ENCODE data around the gene TMEM151B. TPM values are rescaled to one million over a fixed set of nuclear protein-coding genes. Genes with fewer than 3 reads are reported as not detected.
"Not testable (repeated sequence)": the region's sequence is repeated elsewhere in the genome, so short reads cannot be mapped to it uniquely, and the experiment has no call there.

TMEM151B gene
- total RNA-seq, 4 donors from 2014 or later: not detected

- Histone ChIP-seq H3K36me3 (no peaks in the 10 kb centered on the region), H3K4me1 (no peaks in the 10 kb centered on the region), H3K9me3 (no peaks in the 10 kb centered on the region), H3K4me3 (no peak overlapping the region), H3K27me3 (peaks cover 0 to 52% (median 0%) of the 10 kb centered on the region in 4 donors), H3K27ac (no peak overlapping the region)
- WGBS, 2 donors: 60 to 87% methylated on average over 1 to 2 of the region's 2 CpGs
- intact Hi-C loops (cut with DNase I): no loop called here
- TF ChIP-seq POLR2A (IDR thresholded peaks at IDR 0.05) (no peak), CTCF (IDR thresholded peaks at IDR 0.05) (no peak)
- no peak for DNase-seq
Observed at GRCh38 chr6:44327760-44328159, 57.5 kb downstream of the TMEM151B start.

DNA sequence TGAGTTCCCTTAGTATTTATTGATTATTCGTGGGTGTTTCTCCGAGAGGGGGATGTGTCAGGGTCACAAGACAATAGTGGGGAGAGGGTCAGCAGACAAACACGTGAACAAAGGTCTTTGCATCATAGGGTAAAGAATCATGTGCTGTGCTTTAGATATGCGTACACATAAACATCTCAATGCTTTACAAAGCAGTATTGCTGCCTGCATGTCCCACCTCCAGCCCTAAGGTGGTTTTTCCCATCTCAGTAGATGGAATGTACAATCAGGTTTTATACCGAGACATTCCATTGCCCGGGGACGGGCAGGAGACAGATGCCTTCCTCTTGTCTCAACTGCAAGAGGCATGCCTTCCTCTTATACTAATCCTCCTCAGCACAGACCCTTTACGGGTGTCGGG lies 58.0 kb downstream of the TMEM151B start:
- H3K4me3 ChIP-seq; H3K27ac ChIP-seq; H3K4me1 ChIP-seq; H3K9me3 ChIP-seq; DNase-seq; intact Hi-C loops (cut with DNase I); H3K36me3 ChIP-seq: not testable (repeated sequence)
- WGBS, 2 donors: 40 to 63% methylated on average over 7 of the region's 9 CpGs
- H3K27me3 ChIP-seq: peaks cover 0 to 52% (median 0%) of the 10 kb centered on the region in 4 donors

DNA sequence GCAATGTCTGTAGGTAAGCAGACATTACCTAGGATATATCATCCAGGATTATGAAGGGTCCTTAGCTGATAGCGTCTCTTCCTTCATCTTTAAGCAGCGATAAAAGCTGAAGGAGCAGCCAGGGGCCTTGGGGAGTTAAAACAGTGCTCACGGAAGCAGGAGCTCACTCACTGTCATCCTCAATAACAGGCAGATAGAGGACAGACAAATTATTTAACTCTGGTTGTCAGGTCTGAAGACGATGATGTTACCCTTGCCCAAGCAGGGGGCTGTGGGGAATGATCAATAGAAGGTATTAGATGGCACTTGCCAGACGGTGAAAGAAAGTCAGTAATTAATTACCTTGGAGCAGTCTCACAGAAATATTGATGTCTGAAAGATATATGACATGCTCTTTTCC lies 59.6 kb downstream of the TMEM151B start:
- H3K36me3 ChIP-seq: no peaks in the 10 kb centered on the region
- peaks cover 0 to 58% (median 0%) of the 10 kb centered on the region in 4 donors for H3K27me3 ChIP-seq
- no peak overlapping the region for H3K27ac ChIP-seq
- H3K4me1 ChIP-seq: no peaks in the 10 kb centered on the region
- no peak overlapping the region for H3K4me3 ChIP-seq
- intact Hi-C loops (cut with DNase I): no loop called here
- WGBS, 2 donors: 64 to 67% methylated on average over 5 of the region's 5 CpGs
- TF ChIP-seq CTCF (IDR thresholded peaks at IDR 0.05): no peak
- TF ChIP-seq POLR2A (IDR thresholded peaks at IDR 0.05): no peak
- H3K9me3 ChIP-seq: no peaks in the 10 kb centered on the region
- DNase-seq: no peak

DNA sequence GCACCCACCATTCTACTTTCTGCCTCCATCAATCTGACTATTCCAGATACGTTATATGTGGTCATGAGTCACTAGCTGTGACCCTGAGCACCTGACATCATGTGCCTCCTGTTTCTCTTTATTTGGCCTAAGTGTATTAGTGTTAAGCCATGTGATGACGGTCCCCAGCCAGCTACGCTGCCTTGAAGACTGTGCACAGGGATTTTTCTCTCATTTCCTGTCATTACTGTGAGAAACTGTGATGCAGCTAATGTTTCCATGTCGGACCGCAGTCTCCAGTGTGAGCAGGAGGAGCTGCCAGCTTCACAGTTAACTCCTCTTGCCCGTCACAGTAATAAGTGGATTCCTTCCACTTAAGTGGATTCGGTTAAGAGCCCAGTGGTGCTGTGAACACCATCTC lies 62.3 kb downstream of the TMEM151B start:
- 56% methylated on average over 7 of the region's 7 CpGs for WGBS, 2 donors
- no peak for TF ChIP-seq CTCF (IDR thresholded peaks at IDR 0.05)
- no peak for TF ChIP-seq POLR2A (IDR thresholded peaks at IDR 0.05)
- Histone ChIP-seq H3K9me3 (no peaks in the 10 kb centered on the region), H3K4me3 (no peak overlapping the region), H3K27me3 (peaks cover 0 to 60% (median 0%) of the 10 kb centered on the region in 4 donors), H3K4me1 (no peaks in the 10 kb centered on the region), H3K27ac (no peak overlapping the region), H3K36me3 (no peaks in the 10 kb centered on the region)
- DNase-seq: no peak
- intact Hi-C loops (cut with DNase I): no loop called here

GRCh38 chr6:44333273-44333919 lies 63.1 kb downstream of the TMEM151B start:
- H3K27me3 ChIP-seq: peaks cover 0 to 54% (median 0%) of the 10 kb centered on the region in 4 donors
- WGBS, 2 donors: 57 to 64% methylated on average over 9 to 10 of the region's 11 CpGs
- intact Hi-C loops (cut with DNase I): no loop called here
- DNase-seq: no peak
- TF ChIP-seq POLR2A (IDR thresholded peaks at IDR 0.05) (no peak), CTCF (IDR thresholded peaks at IDR 0.05) (no peak)
- H3K4me3 ChIP-seq: no peak overlapping the region
- H3K27ac ChIP-seq: no peak overlapping the region
- no peaks in the 10 kb centered on the region for H3K36me3 ChIP-seq
- H3K9me3 ChIP-seq: no peaks in the 10 kb centered on the region
- H3K4me1 ChIP-seq: no peaks in the 10 kb centered on the region

GRCh38 chr6:44333942-44334341 lies 63.7 kb downstream of the TMEM151B start:
- no peaks in the 10 kb centered on the region for H3K4me1 ChIP-seq
- no peak for DNase-seq
- no peak overlapping the region for H3K4me3 ChIP-seq
- TF ChIP-seq CTCF (IDR thresholded peaks at IDR 0.05) (no peak), POLR2A (IDR thresholded peaks at IDR 0.05) (no peak)
- H3K27me3 ChIP-seq: peaks cover 0 to 52% (median 0%) of the 10 kb centered on the region in 4 donors
- no peaks in the 10 kb centered on the region for H3K9me3 ChIP-seq
- WGBS, 2 donors: 81 to 82% methylated on average over 5 of the region's 5 CpGs
- no peak overlapping the region for H3K27ac ChIP-seq
- intact Hi-C loops (cut with DNase I): no loop called here
- no peaks in the 10 kb centered on the region for H3K36me3 ChIP-seq
